H1 (cell line): ENCODE measurements around the gene ERICH3. TPM values are rescaled to one million over a fixed set of nuclear protein-coding genes. Genes with fewer than 3 reads are reported as not detected.

Experiments used
- GABPA ChIP-seq: IDR thresholded peaks from 2 replicates; pipeline ENCODE4 v1.6.1; 2011; ENCODE audit warnings: mild to moderate bottlenecking, low read length, moderate library complexity, borderline replicate concordance; ENCODE audit not compliant: insufficient read depth
- TCF12 ChIP-seq: IDR thresholded peaks from 2 replicates; pipeline ENCODE4 v1.6.1; 2011; ENCODE audit warnings: low read depth, mild to moderate bottlenecking, low read length
- polyA plus RNA-seq, 7 experiments: library from polyadenylated mRNA; depleted of rRNA in 3 of 7; stranded (reverse) in 5 of 7; unstranded in 2 of 7; fragments of >200 nt in 5 of 7; fragments of 200-250 nt in 2 of 7; gene quantifications; 1 replicate in 5 of 7; 2 replicates in 1 of 7; 4 replicates in 1 of 7; pipeline versions ENCODE4 v1.2.1 to v1.2.3, GENCODE V29; 2011 to 2013; ENCODE audit warnings: missing spikeins in 2 of 7, mixed read lengths in 2 of 7
- total RNA-seq: library from RNA; stranded (reverse); fragmentation: NEBNext Ultra II Directional; extraction: Animal tissue kit (Norgen Biotek cat#: 25700); gene quantifications from 2 replicates; pipeline ENCODE4 v1.2.1, GENCODE V29; 2021

Gene ERICH3
- total and polyA plus RNA-seq, 2 of the 8 experiments (the other 6 are each of a cell fraction or from before 2014, with no cell fraction given) = 0.02 TPM; not detected in 1

GRCh38 chr1:74526708-74527107, 146.9 kb downstream of the ERICH3 start (continued):
- TF ChIP-seq GABPA (no peak), TCF12 (no peak)
- TF ChIP-seq, all 59 proteins: peak for 0
